Esophagus muscularis mucosa (tissue), 4 donors: ENCODE data around the gene RTRAF. TPM values are rescaled to one million over a fixed set of nuclear protein-coding genes. Genes with fewer than 3 reads are reported as not detected.

Source experiments
- DNase-seq: peaks from one replicate; pipeline ENCODE4 v3.0.0-alpha.2; 2017; ENCODE audit errors: extremely low spot score
- H3K27ac ChIP-seq, 4 donors: fragments of 200-600 bp; sonication (generic); replicated peaks in 1 of 4; 1 replicate in 3 of 4; 2 replicates in 1 of 4; pipeline ENCODE4 v1.5.1; 2016 to 2019; ENCODE audit warnings: mild to moderate bottlenecking in 1 of 4
- H3K27me3 ChIP-seq, 4 donors: fragments of 200-600 bp; sonication (generic); one replicate each; pipeline versions ENCODE4 v1.5.1 to v1.6.0; 2016 to 2019
- H3K36me3 ChIP-seq, 4 donors: fragments of 200-600 bp; sonication (generic); one replicate each; pipeline ENCODE4 v1.5.1; 2016 to 2019
- H3K4me1 ChIP-seq, 4 donors: fragments of 200-600 bp; sonication (generic); one replicate each; pipeline ENCODE4 v1.5.1; 2016 to 2019
- H3K4me3 ChIP-seq, 4 donors: fragments of 200-600 bp; sonication (generic); 1 replicate in 2 of 4; 2 replicates in 2 of 4; pipeline ENCODE4 v1.5.1; 2016 to 2019; ENCODE audit warnings: mild to moderate bottlenecking in 4 of 4, moderate library complexity in 1 of 4
- H3K9me3 ChIP-seq, 4 donors: fragments of 200-600 bp; sonication (generic); 1 replicate in 3 of 4; 2 replicates in 1 of 4; pipeline ENCODE4 v1.5.1; 2016 to 2019
- CTCF ChIP-seq, 3 experiments: fragments of 200-600 bp in 2 of 3; fragments of 450-650 bp in 1 of 3; sonication (generic) in 2 of 3; IDR thresholded peaks; one replicate each; pipeline ENCODE4 v1.5.1; 2017 to 2019; ENCODE audit warnings: antibody characterized with exemption in 3 of 3, mild to moderate bottlenecking in 2 of 3, moderate library complexity in 1 of 3
- EP300 ChIP-seq: sonication (generic); formaldehyde crosslinking; IDR thresholded peaks from one replicate; pipeline ENCODE4 v1.6.1; 2017; ENCODE audit warnings: antibody characterized with exemption
- POLR2A ChIP-seq: fragments of 450-650 bp; IDR thresholded peaks from one replicate; pipeline ENCODE4 v1.6.1; 2017; ENCODE audit warnings: antibody characterized with exemption, moderate library complexity, mild to moderate bottlenecking, low read depth
- POLR2AphosphoS5 ChIP-seq, 2 donors: sonication (generic); formaldehyde crosslinking; IDR thresholded peaks; one replicate each; pipeline ENCODE4 v1.6.1; 2017; ENCODE audit warnings: antibody characterized with exemption in 2 of 2
- WGBS: methylation state at CpG from one replicate; pipeline ENCODE4 v1.1.5; 2018; 5-methylcytosine and 5-hydroxymethylcytosine counted together
- intact Hi-C: fragments of 100-400 bp; cut with DNase I; formaldehyde crosslinking; loops from one replicate; pipeline ENCODE4 v1.15.1; 2023
- total RNA-seq, 4 donors: library from RNA; depleted of rRNA; stranded (reverse); fragments of >200 nt; gene quantifications; one replicate each; pipeline versions ENCODE4 v1.1.0 to v1.2.1, GENCODE V29; 2016

The RTRAF gene
- total RNA-seq, 4 donors from 2014 or later: 66.4 to 122 (median 70.1) TPM

- peaks cover 11 to 63% (median 61%) of the 10 kb centered on the region in 4 donors for H3K36me3 ChIP-seq
- TF ChIP-seq POLR2AphosphoS5 (IDR thresholded peaks at IDR 0.05) (no peak), CTCF (IDR thresholded peaks at IDR 0.05) (no peak), EP300 (no peak)
- peak; percentile 53 for DNase-seq
- intact Hi-C loops: no loop called here
- H3K27ac ChIP-seq: no peak overlapping the region
- no peaks in the 10 kb centered on the region for H3K9me3 ChIP-seq
- H3K27me3 ChIP-seq: no peaks in the 10 kb centered on the region
- H3K4me1 ChIP-seq: peaks cover 26 to 43% (median 38%) of the 10 kb centered on the region in 4 donors
- 94% methylated on average over 7 of the region's 7 CpGs for WGBS
- H3K4me3 ChIP-seq: no peak overlapping the region
These were observed 51.3 kb downstream of the RTRAF start for GRCh38 chr14:52040598-52040997.

- intact Hi-C loops: no loop called here
- DNase-seq: peak; percentile 62
- no peak for TF ChIP-seq POLR2A
- TF ChIP-seq POLR2AphosphoS5 (IDR thresholded peaks at IDR 0.05): no peak
- TF ChIP-seq EP300: no peak
- TF ChIP-seq CTCF (IDR thresholded peaks at IDR 0.05): no peak
- Histone ChIP-seq H3K36me3 (peaks cover 11 to 44% (median 43%) of the 10 kb centered on the region in 4 donors), H3K4me3 (peak overlapping the region in 3 of 4 donors; percentile 2 to 15 (median 5)), H3K4me1 (peaks cover 46 to 63% (median 58%) of the 10 kb centered on the region in 4 donors), H3K27me3 (no peaks in the 10 kb centered on the region), H3K9me3 (no peaks in the 10 kb centered on the region), H3K27ac (peak overlapping the region; percentile 32 to 92 (median 83))
- WGBS: 23% methylated on average over 8 of the region's 8 CpGs
These were observed 53.3 kb downstream of the RTRAF start for GRCh38 chr14:52042371-52043289.

- Histone ChIP-seq H3K4me1 (peaks cover 57 to 74% (median 68%) of the 10 kb centered on the region in 4 donors), H3K27me3 (no peaks in the 10 kb centered on the region), H3K27ac (peak overlapping the region; percentile 32 to 92 (median 83)), H3K4me3 (no peak overlapping the region), H3K9me3 (no peaks in the 10 kb centered on the region), H3K36me3 (peaks cover 11 to 34% (median 33%) of the 10 kb centered on the region in 4 donors)
- 47% methylated on average over 5 of the region's 5 CpGs for WGBS
- intact Hi-C loops: no loop called here
- DNase-seq: peak; percentile 89
- TF ChIP-seq CTCF (IDR thresholded peaks at IDR 0.05) (peak; percentile 40 to 65 (median 45)), POLR2AphosphoS5 (IDR thresholded peaks at IDR 0.05) (no peak)
These were observed 54.3 kb downstream of the RTRAF start for GRCh38 chr14:52043690-52044089.

GRCh38 chr14:52044791-52045522 lies 55.6 kb downstream of the RTRAF start:
- H3K36me3 ChIP-seq: peaks cover 11 to 22% (median 20%) of the 10 kb centered on the region in 4 donors
- peaks cover 70 to 87% (median 81%) of the 10 kb centered on the region in 4 donors for H3K4me1 ChIP-seq
- peak; percentile 72 for DNase-seq
- 59% methylated on average over 10 of the region's 11 CpGs for WGBS
- TF ChIP-seq POLR2A (no peak), POLR2AphosphoS5 (IDR thresholded peaks at IDR 0.05) (peak; percentile 57 to 87)
- no peaks in the 10 kb centered on the region for H3K27me3 ChIP-seq
- no peak overlapping the region for H3K4me3 ChIP-seq
- no peaks in the 10 kb centered on the region for H3K9me3 ChIP-seq
- intact Hi-C loops: no loop called here
- H3K27ac ChIP-seq: peak overlapping the region; percentile 82 to 92 (median 84)
